ENCODE measurements around the gene CELF2.

The CELF2 gene

DNA sequence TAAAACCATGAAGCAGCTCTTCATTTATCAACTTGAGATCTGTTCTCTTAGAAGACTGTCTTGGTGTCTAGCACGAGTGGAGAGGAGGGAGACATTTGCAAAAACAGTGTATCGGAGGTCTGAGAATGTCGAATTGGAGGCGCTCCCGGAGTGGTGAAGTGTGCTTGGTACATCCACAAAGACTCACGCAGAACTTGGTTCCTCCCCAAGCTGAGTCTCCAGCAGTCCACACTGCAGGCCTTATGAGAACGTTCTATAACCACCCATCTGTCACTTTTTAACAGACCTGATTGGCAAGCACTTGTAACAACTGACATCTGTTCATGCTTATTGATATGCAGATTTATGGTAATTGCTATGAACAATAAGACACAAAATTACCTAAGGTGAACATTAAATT, 261.6 kb downstream of the CELF2 start:
- DNase-seq (ENCODE audit: low spot score) = no peak

DNA sequence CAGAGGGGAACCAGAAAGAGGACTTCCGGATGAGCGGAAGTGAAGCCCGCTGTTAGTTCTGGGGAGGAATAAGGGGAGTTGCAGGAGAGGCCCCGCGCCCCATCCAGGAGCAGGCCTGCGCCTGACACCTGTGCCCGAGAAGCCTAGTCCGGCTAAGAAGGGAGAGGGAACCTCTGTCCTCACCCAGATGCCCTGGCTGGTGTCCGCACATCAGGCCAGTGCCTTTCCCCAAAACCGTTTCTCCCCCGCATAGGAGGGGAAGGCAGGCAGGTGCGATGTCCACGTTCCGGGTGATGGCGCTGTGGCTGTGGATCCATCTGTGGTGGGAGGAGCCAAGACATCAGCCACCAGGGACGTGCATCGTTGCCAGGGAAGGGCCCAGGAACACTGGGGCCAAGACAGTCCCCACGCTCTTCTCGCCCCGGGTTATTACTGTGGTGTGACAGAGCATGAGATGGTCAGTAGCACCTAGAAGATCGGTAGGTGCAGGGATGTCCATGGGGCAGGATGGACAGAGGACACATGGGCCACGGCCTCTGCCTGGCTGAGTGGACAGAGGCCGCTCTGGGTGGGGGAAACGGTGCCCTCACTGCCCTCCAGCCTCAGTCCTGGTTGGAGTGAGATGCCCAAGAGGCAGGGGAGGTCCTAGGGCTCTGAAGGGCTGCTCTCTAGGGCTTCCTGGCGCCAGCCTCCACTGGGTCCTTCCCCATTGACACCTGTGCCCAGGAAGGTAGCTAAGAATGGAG, 262.7 kb downstream of the CELF2 start:
- DNase-seq (ENCODE audit: low spot score) = no peak

DNA sequence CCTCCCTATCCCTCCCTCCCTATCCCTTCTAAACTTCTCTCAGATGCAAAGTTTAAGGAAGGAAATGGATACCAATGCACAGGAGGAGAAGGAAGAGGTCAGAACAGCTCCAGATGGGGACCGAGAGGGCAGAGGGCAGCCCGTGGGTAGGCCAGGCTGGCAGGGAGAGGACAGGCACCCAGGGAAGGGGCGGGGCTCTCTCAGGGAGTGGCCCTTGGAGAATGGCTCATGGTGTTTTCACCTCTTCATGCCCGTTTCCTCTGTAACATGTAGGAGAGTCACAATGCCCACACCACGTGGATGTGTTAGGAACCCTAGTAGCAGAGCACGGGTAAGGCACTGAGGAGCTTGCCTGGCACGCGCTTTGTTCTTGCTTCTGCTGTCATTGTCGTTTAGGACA, 264.5 kb downstream of the CELF2 start:
- DNase-seq (ENCODE audit: low spot score) = no peak

DNA sequence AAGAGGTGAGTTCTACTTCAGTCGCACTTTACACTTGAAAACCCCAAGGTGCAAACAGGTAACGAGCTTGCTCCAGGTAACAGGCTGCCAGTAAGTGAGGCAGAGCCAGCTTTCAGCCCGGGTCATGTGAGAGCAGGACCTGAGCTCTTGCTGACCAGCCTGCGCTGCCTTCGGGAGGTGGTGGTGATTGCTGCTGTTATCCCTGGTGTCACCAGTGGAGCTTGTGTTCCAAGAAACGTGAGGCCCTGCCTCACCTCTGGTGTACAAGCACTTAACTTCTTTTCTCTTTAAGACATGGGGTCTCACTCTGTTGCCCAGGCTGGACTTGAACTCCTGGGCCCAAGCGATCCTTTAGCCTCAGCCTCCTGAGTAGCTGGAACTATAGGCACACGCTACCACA, 265.0 kb downstream of the CELF2 start:
- DNase-seq (ENCODE audit: low spot score) = no peak

DNA sequence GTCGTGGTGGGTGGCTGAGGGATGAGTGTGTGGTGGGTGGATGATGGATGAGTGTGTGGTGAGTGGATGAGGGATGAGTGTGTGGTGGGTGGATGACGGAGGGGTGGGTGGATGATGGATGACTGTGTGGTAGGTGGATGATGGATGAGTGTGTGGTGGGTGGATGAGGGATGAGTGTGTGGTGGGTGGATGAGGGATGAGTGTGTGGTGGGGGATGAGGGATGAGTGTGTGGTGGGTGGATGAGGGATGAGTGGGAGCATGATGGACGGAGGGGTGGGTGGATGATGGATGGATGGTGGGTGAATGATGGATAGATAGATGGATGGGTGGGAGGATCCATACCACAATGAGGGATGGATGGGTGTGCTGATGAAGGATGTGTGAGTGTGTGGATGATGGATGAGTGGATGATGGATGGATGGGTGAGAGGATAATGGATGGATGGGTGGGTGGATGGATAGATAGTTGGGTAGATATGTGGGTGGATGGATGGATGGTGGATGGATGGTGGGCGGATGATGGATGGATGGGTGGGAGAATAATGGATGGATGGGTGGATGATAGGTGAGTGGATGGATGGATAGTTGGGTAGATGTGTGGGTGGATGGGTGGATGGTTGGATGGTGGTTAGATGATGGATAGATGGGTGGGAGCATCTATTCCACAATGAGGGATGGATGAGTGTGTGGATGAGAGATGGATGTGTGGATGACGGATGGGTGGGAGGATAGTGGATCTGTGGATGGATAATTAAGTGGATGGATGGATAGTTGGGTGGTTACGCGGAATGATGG, 266.8 kb downstream of the CELF2 start:
- DNase-seq (ENCODE audit: low spot score) = no peak

DNA sequence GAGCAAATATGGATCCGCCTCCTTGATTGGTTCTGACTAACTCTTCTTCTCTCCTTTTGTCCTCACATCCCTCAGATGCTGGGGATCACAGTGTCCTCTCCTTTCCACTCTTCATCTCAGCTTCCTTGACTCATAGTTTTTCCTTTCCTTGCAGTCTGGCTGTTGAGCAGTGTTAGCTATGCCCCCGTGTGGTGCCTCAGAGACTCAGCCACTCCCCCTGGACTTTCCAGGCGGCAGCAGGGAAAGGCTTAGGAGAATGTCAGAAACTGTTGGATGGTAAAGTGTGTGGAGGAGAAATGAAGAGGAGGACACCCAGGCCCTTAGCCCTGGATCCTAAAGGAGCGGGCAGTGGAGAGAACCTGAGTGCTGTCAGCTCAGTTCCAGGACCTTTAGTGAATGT, 267.5 kb downstream of the CELF2 start:
- no peak for DNase-seq (ENCODE audit: low spot score)

DNA sequence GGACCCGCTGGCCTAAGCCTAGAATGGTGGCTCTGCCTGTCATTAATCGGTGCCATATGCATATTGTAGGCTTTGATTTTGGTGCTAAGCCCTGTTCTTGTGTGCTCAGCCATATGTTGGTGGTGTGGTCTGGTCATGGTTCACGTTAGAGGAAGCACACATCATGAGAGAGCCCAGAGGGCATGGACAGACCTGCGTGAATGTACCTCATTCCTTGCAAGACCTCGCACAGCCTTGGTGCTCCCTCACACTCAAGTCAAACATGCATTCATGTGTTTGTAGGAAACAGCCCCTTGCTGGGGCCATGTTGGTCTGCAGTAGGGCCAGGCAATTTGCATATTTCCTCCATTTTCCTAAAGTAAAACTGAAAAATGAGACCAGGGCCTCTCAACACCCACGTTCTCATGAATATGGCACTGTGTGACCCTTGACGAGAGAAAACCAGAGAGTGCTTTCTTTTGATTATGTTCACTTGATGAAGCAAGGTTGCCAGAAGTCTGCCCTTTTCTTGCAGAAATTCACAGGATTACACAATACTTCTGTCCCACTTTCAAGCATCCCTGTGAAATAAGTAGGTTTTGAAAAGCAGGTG, 268.7 kb downstream of the CELF2 start:
- no peak for DNase-seq (ENCODE audit: low spot score)

DNA sequence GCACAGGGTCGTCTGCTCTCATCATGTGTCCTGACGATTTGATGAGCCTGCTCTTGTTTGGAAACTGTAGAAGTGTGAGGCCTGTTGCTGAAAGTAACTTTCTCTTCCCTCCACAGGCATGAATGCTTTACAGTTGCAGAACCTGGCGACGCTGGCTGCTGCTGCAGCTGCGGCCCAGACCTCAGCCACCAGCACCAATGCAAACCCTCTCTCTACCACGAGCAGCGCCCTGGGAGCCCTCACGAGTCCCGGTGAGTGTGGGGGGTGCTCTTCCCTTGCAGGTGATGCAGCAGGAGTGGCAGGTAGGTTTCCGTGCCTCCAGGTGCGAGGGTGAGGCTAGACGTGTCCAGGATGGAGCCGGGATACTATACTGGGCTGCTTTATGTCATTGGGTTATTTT, 270.6 kb downstream of the CELF2 start:
- no peak for DNase-seq (ENCODE audit: low spot score)

DNA sequence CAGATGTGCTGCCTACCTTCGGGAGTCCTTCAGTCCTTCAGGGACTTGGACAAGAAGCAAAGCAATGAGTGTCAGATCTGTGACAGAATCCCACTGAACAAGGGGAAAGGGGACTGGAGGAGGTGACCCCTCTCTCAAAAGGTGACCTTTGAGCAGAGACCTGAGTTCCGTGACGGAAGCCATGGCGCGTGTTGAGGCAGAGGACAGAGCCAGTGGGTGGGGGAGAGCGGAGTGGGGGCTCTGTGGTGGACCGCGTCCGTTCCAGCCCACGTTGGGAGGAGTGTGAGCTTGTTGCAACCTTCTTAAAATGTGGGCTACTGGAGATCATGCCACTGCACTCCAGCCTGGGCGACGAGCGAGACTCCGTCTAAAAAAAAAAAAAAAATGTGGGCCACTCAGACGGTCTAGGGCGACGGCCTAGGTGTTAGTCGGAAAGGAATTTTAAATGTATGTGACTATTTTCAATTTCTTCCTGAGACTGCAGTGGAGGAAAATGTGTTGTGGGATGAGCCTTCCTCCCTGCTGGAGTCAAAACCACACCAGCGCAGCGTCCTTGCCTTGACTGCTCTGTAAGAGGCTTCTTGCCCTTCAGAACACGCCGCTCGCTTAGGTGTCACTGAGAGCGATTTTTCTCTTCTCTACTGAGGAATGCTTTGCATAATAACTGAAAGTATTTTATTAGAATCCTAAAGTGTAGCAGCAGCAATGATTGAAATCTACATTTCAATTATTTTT, 272.7 kb downstream of the CELF2 start:
- no peak for DNase-seq (ENCODE audit: low spot score)

DNA sequence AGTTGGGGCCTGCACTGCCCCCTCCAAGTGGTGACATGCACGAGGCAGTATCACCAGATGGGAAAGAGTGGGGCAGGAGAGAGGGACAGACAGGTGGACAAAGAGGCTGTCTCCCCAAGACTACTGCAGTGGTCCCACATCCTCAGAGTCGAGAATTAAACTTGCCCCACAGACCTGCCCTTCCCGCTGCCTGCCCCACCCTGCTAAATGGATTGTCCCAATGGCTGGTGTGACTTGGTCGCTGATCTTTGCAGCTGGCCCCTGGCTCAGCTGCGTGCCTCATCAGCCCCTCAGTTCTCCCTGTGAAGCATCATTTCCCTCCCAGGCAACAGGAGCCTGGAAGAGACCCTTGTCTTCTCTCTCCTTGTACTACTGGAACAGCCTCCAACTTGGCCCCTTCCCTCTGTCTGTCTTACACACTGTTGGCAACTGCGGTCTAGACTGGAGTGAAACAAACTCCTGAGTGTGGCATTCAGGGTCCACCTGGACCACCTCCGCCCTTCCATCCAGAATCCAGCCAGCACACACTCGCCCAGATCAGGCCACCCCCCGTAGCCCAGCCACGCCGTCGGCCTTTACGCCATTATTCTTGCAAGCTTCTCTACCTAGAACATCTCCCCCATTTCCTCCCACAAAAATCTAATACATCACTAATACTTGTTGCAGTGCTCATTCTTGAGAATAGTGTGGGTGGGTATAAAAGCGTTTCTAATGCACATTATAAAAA, 275.1 kb downstream of the CELF2 start:
- no peak for DNase-seq (ENCODE audit: low spot score)

DNA sequence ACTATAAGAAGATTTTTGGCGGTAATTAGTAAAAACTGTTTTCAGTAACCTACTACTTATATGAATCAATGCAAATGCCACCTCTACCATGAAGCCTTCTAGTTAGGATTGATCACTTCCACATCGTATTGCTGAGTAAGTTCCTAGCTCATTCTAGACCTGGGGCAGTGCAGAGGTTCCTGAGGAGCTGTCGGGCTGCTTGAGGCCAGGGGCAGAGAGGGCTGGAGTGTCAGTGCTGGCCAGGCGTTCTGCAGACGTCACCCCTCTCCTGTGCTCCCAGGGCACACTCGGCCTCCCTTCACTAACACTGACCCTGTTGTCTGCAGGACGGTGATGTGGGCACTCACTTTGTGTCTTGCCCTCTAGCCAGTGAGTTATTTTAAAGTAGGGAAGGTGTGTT, 275.7 kb downstream of the CELF2 start:
- no peak for DNase-seq (ENCODE audit: low spot score)

DNA sequence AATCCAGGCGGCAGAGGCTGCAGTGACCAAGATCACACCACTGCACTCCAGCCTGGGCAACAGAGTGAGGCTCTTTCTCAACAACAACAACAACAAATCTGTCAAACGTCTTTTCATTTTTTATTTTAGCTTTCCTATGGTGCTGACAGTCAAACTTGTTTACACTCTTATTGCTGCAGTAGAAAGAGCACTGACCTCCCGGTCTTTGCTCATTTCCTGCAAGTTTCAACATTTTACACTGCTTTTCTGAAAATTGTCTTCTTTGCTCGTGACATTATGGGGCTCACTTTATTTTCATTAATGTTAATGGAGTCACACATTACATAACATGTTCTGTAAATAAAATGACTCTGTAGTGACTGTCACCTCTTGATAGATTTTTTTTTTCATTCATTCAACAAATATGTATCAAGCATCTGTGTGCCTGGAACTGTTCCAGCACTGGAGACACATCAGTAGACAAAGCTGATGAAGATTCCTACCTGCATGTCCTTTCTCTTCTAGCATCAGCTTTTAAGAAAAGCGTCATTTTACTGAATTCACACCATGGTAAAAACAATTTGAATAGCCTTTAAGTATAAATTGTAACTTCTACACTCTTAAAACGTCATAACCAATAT, 277.3 kb downstream of the CELF2 start:
- DNase-seq (ENCODE audit: low spot score) = no peak

DNA sequence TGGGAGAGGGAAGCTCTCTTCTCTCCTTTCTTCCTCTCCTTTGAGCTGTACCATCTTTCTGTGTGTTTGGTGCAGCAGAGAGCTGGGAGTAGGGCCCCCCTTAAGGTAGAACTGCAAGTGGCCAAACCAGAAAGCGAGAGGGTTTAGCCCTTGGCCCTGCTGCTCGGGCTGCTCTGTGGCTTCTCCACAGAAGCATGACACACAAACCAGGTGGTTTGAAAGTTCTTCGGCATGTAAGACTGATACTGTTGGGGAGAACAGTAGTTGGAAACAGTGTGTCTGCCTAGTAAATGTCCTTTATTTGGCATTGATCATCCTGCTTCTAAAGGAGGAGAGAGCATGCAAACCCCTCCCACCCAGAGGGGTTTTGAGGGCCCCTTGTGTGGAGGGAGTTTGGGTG, 277.8 kb downstream of the CELF2 start:
- no peak for DNase-seq (ENCODE audit: low spot score)

DNA sequence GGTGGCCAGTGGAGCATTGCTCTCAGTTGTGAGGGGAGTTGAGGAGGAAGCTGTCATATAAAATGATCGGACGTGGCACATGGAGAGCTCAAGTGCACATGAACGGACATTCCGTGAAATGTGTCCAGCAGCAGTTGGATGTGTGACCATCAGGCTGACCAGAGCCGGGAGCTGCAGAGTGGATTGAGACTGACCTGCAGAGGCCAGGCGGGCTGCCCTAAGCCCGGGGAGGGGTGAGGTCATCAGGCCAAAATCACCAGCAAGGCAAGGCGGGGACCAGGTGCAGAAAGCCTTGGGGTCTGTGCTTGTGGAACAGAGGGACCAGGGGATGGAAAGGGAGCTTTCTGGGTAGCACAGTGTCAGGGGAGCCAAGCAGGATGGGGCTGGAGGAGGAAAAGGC, 279.5 kb downstream of the CELF2 start:
- DNase-seq (ENCODE audit: low spot score) = no peak

DNA sequence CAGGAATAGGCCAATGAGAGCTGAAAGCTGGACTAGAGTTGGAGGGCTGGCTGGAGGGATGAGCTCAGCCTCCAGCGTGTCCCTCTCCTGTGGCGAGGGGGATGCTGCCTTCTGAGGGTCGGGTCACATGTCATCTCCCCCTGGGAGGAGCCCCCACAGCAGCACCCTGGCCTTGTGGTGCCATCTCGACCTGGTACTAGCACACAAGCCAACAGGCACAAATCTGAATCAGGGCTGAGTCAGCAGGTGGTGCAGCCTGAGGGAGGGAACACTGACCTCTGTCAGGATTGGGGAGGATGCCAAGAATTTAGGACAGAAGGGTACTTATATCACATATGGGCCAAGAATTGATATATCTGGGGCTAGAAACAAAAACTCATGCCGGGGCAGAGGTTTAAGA, 280.4 kb downstream of the CELF2 start:
- DNase-seq (ENCODE audit: low spot score) = no peak

DNA sequence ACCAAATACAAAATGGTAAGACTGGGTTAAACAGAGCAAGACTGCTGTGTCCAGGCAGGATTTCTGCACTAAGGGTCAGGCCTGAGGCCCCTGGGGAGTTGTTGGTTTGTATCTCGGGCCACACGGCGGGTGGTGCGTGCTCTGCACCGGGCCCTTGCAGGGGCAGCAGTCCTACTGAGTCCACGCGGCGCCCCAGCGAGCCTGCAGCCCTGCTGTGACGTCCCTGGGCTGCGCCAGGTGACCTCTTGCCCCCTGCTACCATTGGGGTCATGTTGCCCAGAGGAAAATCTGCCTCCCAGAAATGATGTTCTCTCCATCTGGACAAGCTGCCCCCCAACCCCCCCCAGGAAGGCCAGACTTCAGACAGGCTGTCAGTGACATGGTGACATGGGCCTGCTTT, 281.5 kb downstream of the CELF2 start:
- DNase-seq (ENCODE audit: low spot score) = no peak

DNA sequence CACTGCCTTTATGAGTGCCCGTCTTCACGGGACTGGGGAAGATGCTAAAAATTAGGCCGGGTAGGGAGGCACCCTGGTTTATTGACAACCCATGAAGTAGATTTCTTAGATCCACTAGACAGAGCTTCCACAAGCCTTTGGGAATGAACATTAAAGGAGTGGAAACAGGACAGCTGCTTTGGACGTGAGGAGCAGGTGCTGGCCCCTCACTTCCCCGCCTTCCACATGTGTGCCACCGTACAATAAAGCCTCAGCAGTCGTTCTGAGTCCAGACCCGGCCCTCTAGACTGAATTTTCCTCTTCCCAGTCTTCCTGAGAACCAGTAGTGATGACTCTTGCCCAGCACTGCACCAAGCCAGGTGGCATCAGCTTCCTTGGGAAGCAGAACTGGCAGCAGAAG, 282.4 kb downstream of the CELF2 start:
- DNase-seq (ENCODE audit: low spot score) = no peak

DNA sequence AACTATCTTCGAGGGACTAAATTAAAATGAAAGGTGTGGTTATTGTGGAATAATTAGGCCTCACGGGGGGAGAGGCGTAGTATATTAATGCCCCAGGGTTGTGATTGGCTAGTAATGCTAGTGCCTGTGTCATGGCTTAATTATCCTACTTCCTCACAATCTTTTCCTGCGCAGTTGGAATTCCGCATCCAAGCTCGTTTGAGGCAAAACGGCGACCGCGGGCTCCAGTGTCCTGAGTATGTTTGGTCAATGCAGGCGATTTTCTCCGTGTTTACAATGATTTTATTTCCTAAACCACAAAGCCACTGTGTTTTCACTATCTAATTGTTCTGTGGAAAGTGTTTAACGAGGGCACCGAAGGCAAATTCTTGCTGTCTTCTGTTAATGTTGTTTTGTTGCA, 282.9 kb downstream of the CELF2 start:
- no peak for DNase-seq (ENCODE audit: low spot score)

DNA sequence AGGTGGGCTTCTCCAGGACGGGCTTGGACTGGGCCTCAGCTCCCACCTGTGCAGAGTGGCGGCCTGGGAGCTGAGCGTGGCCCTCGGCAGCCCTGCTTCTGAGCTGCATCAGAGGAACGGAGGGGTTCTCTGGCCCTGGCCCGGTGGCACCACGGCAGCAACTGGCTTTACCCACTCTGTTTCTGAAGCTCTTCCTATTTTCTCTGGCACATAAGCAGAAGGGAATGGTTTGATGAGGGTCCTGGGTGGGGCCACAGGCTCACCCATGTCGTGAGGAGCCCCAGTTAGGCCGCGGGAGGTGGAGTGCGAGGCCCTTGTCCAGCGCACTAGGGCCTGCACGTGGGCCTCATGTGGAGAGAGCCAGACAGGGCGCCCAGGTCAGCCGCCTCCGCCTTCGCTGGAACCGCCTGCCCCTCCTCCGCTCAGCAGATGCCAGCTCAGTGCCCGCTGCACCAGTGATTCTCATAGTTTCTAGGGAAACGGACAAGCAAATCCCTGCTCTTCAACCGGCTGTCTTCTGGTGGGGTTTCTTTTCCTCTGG, 284.0 kb downstream of the CELF2 start:
- DNase-seq (ENCODE audit: low spot score) = no peak

DNA sequence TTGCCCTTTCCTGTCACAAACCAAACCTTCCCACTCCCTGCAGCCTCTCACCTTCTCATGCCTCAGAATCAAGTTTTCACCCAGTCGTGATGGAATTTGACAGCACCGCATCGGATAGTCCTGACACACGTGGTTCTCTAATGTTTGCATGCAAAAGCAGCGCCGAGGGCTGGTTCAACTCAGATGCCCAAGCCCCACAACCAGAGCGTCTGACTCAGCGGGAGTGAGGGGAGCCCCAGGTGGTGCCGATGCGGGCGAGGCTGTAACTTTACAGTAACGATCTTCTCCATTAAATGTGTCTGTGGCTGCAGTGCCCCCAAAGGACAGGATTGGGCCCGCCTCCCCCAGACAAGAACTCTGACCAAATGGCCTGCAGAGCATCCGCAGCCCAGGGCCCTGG, 284.5 kb downstream of the CELF2 start:
- no peak for DNase-seq (ENCODE audit: low spot score)

All from AG08395 (cell line).